ENCODE results near the gene KRT83. TPM values are rescaled to one million over a fixed set of nuclear protein-coding genes. Genes with fewer than 3 reads are reported as not detected.

KRT83 gene
- total RNA-seq, 1 donor from 2014 or later: not detected

- TF ChIP-seq, protein P1, sequence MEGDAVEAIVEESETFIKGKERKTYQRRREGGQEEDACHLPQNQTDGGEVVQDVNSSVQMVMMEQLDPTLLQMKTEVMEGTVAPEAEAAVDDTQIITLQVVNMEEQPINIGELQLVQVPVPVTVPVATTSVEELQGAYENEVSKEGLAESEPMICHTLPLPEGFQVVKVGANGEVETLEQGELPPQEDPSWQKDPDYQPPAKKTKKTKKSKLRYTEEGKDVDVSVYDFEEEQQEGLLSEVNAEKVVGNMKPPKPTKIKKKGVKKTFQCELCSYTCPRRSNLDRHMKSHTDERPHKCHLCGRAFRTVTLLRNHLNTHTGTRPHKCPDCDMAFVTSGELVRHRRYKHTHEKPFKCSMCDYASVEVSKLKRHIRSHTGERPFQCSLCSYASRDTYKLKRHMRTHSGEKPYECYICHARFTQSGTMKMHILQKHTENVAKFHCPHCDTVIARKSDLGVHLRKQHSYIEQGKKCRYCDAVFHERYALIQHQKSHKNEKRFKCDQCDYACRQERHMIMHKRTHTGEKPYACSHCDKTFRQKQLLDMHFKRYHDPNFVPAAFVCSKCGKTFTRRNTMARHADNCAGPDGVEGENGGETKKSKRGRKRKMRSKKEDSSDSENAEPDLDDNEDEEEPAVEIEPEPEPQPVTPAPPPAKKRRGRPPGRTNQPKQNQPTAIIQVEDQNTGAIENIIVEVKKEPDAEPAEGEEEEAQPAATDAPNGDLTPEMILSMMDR (conservative IDR thresholded peaks at IDR 0.05): no peak
- peaks cover 9% of the 10 kb centered on the region for H3K27me3 Mint-ChIP-seq
Observed at GRCh38 chr12:52343550-52343949, 22.4 kb upstream of the KRT83 start.

GRCh38 chr12:52342781-52343490, 21.7 kb upstream of the KRT83 start:
- DNase-seq (ENCODE audit: extremely low spot score, unreplicated experiment): no peak
- H3K9me3 Mint-ChIP-seq: no peaks in the 10 kb centered on the region
- TF ChIP-seq, protein P1 (conservative IDR thresholded peaks at IDR 0.05): no peak

More at GRCh38 chr12:52343550-52343949, 22.4 kb upstream of the KRT83 start:
- no peak for DNase-seq (ENCODE audit: extremely low spot score, unreplicated experiment)
- H3K9me3 Mint-ChIP-seq: no peaks in the 10 kb centered on the region
- no peak overlapping the region for H3K27ac Mint-ChIP-seq
- H3K4me3 Mint-ChIP-seq: no peak overlapping the region
- H3K4me1 Mint-ChIP-seq (ENCODE audit: unreplicated experiment): peaks cover 18% of the 10 kb centered on the region
- no peaks in the 10 kb centered on the region for H3K36me3 Mint-ChIP-seq

DNA sequence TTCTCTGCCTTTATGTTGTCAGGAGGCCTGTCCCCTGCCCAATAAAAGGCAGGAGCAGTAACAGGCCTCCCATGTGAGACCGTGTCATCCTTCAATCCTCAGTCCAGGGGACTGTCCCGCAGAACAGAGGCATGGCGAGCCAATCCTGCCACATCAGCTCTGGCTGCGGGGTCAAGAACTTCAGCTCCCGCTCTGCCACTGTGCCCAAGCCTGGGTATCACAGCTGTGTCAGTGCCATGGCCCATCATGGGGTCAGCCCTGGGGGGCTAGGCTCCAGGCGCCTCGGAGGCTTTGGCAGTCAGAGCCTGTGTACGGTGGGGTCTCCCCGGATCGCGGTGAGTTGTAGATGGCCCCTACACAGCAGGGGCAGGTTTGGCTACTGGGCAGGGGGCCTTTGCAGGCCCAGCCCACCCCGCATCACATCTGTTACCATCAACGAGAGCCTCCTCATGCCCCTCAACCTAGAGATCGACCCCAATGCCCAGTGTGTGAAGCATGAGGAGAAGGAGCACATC, 19.9 kb upstream of the KRT83 start:
- peaks cover 10% of the 10 kb centered on the region for H3K4me1 Mint-ChIP-seq (ENCODE audit: unreplicated experiment)
- no peaks in the 10 kb centered on the region for H3K9me3 Mint-ChIP-seq
- peaks cover 9% of the 10 kb centered on the region for H3K27me3 Mint-ChIP-seq
- DNase-seq (ENCODE audit: extremely low spot score, unreplicated experiment): no peak
- TF ChIP-seq, protein P1 (conservative IDR thresholded peaks at IDR 0.05): no peak
- H3K4me3 Mint-ChIP-seq: no peak overlapping the region
- H3K36me3 Mint-ChIP-seq: no peaks in the 10 kb centered on the region
- H3K27ac Mint-ChIP-seq: no peak overlapping the region

More at GRCh38 chr12:52342781-52343490, 21.7 kb upstream of the KRT83 start:
- Mint-ChIP-seq H3K36me3 (no peaks in the 10 kb centered on the region), H3K4me1 (ENCODE audit: unreplicated experiment) (peaks cover 18% of the 10 kb centered on the region), H3K27ac (no peak overlapping the region), H3K27me3 (peaks cover 9% of the 10 kb centered on the region), H3K4me3 (no peak overlapping the region)

- DNase-seq (ENCODE audit: extremely low spot score, unreplicated experiment): no peak
- Mint-ChIP-seq H3K9me3 (no peaks in the 10 kb centered on the region), H3K27me3 (peaks cover 9% of the 10 kb centered on the region), H3K36me3 (no peaks in the 10 kb centered on the region), H3K4me3 (no peak overlapping the region), H3K4me1 (ENCODE audit: unreplicated experiment) (no peaks in the 10 kb centered on the region), H3K27ac (no peak overlapping the region)
- TF ChIP-seq, protein P1 (conservative IDR thresholded peaks at IDR 0.05): no peak
Observed at GRCh38 chr12:52338241-52338960, 17.2 kb upstream of the KRT83 start.

DNA sequence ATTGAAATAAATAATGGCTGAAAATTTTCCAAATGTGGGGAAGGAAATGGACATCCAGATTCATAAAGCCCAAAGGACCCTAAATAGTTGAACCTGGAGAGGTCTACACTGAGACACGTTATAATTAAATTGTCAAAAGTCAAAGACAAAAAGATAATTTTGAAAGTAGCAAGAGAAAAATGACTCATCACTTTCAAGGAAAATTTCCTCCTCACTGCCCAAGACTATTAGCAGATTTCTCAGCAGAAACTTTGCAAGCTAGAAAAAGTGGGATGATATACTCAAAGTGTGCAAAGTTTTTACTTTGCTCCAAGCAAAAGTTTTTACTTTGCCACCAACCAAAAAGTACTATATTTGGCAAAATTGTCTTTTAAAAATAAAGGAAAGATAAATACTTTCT, 15.9 kb upstream of the KRT83 start:
- no peaks in the 10 kb centered on the region for H3K9me3 Mint-ChIP-seq
- TF ChIP-seq, protein P1 (conservative IDR thresholded peaks at IDR 0.05): no peak
- no peak for DNase-seq (ENCODE audit: extremely low spot score, unreplicated experiment)
- no peaks in the 10 kb centered on the region for H3K36me3 Mint-ChIP-seq
- H3K27me3 Mint-ChIP-seq: peaks cover 9% of the 10 kb centered on the region
- no peak overlapping the region for H3K4me3 Mint-ChIP-seq
- no peak overlapping the region for H3K27ac Mint-ChIP-seq
- peaks cover 2% of the 10 kb centered on the region for H3K4me1 Mint-ChIP-seq (ENCODE audit: unreplicated experiment)
